Measurements from ENCODE around the gene MEF2C. TPM values are rescaled to one million over a fixed set of nuclear protein-coding genes. Genes with fewer than 3 reads are reported as not detected.

Gene MEF2C
- polyA plus RNA-seq, 1 donor (not counting 4 experiments of a cell fraction or from before 2014, with no cell fraction given), result 0.10 TPM

GRCh38 chr5:88670461-88670860 lies 212.5 kb downstream of the MEF2C start:
- no peak overlapping the region for H3K9ac ChIP-seq (ENCODE audit: control insufficient read depth, extremely low read depth, insufficient read depth, low read length)
- dilution Hi-C loops (cut with MboI; ENCODE audit: extremely low pct_ligation_motif_present, low sequenced_read_pairs), result no loop called here
- FAIRE-seq (no peak), DNase-seq (ENCODE audit: low read depth, low spot score) (no peak)
- H3K9me1 ChIP-seq (ENCODE audit: control insufficient read depth, extremely low read depth, insufficient read depth, low read length), result no peaks in the 10 kb centered on the region
- H3K36me3 ChIP-seq (ENCODE audit: control insufficient read depth in 2 of 2, extremely low read depth in 1 of 2, insufficient read depth in 2 of 2, low read length in 2 of 2), result no peaks in the 10 kb centered on the region
- H3K4me3 ChIP-seq (ENCODE audit: control insufficient read depth in 2 of 3, extremely low read depth in 1 of 3, insufficient read depth in 2 of 3, low read depth in 1 of 3, low read length in 3 of 3), result no peak overlapping the region
- H2AFZ ChIP-seq (ENCODE audit: control insufficient read depth, low read length), result no peak overlapping the region
- H3K9me3 ChIP-seq (ENCODE audit: control insufficient read depth, low read depth, low read length), result no peaks in the 10 kb centered on the region
- no peak overlapping the region for H3K27ac ChIP-seq (ENCODE audit: control insufficient read depth, insufficient read depth, low read length)
- TF ChIP-seq EZH2 (IDR thresholded peaks at IDR 0.05; ENCODE audit: low read length) (no peak), CTCF (optimal IDR thresholded peaks at IDR 0.05 in 1 of 3, IDR thresholded peaks at IDR 0.05 in 1 of 3, conservative IDR thresholded peaks at IDR 0.05 in 1 of 3; ENCODE audit: extremely low read depth in 1 of 3, insufficient read depth in 2 of 3, low read length in 3 of 3) (no peak)
- H3K79me2 ChIP-seq (ENCODE audit: control insufficient read depth, insufficient read depth, low read length), result no peaks in the 10 kb centered on the region
- peaks cover 2% of the 10 kb centered on the region for H3K4me1 ChIP-seq (ENCODE audit: control insufficient read depth, extremely low read depth, insufficient read depth, low read length)
- peaks cover 93% of the 10 kb centered on the region for H3K27me3 ChIP-seq (ENCODE audit: control insufficient read depth, extremely low read depth, insufficient read depth, low read length)
- H3K4me2 ChIP-seq (ENCODE audit: control insufficient read depth, extremely low read depth, insufficient read depth, low read depth, low read length), result no peak overlapping the region
- H4K20me1 ChIP-seq (ENCODE audit: control insufficient read depth, extremely low read depth, insufficient read depth, low read length), result no peaks in the 10 kb centered on the region

- Histone ChIP-seq H3K27ac (ENCODE audit: control insufficient read depth, insufficient read depth, low read length) (no peak overlapping the region), H4K20me1 (ENCODE audit: control insufficient read depth, extremely low read depth, insufficient read depth, low read length) (no peaks in the 10 kb centered on the region), H3K4me3 (ENCODE audit: control insufficient read depth in 2 of 3, extremely low read depth in 1 of 3, insufficient read depth in 2 of 3, low read depth in 1 of 3, low read length in 3 of 3) (no peak overlapping the region), H3K4me1 (ENCODE audit: control insufficient read depth, extremely low read depth, insufficient read depth, low read length) (no peaks in the 10 kb centered on the region), H3K4me2 (ENCODE audit: control insufficient read depth, extremely low read depth, insufficient read depth, low read depth, low read length) (no peak overlapping the region), H3K9me3 (ENCODE audit: control insufficient read depth, low read depth, low read length) (no peaks in the 10 kb centered on the region), H2AFZ (ENCODE audit: control insufficient read depth, low read length) (no peak overlapping the region), H3K9ac (ENCODE audit: control insufficient read depth, extremely low read depth, insufficient read depth, low read length) (no peak overlapping the region), H3K9me1 (ENCODE audit: control insufficient read depth, extremely low read depth, insufficient read depth, low read length) (no peaks in the 10 kb centered on the region), H3K79me2 (ENCODE audit: control insufficient read depth, insufficient read depth, low read length) (no peaks in the 10 kb centered on the region), H3K27me3 (ENCODE audit: control insufficient read depth, extremely low read depth, insufficient read depth, low read length) (peaks cover 89% of the 10 kb centered on the region), H3K36me3 (ENCODE audit: control insufficient read depth in 2 of 2, extremely low read depth in 1 of 2, insufficient read depth in 2 of 2, low read length in 2 of 2) (no peaks in the 10 kb centered on the region)
- dilution Hi-C loops (cut with MboI; ENCODE audit: extremely low pct_ligation_motif_present, low sequenced_read_pairs), result no loop called here
- FAIRE-seq (no peak), DNase-seq (ENCODE audit: low read depth, low spot score) (no peak)
- no peak for TF ChIP-seq CTCF (optimal IDR thresholded peaks at IDR 0.05 in 1 of 3, IDR thresholded peaks at IDR 0.05 in 1 of 3, conservative IDR thresholded peaks at IDR 0.05 in 1 of 3; ENCODE audit: extremely low read depth in 1 of 3, insufficient read depth in 2 of 3, low read length in 3 of 3)
Observed at GRCh38 chr5:88669371-88670050, 213.5 kb downstream of the MEF2C start.

Data from keratinocyte (primary cell).